AG08395 (cell line): ENCODE measurements around the gene LIN7A.

ENCODE experiments used
- DNase-seq: peaks from one replicate; pipeline ENCODE4 v3.0.0; 2012; ENCODE audit warnings: mixed read lengths, low spot score

The LIN7A gene, protein sequence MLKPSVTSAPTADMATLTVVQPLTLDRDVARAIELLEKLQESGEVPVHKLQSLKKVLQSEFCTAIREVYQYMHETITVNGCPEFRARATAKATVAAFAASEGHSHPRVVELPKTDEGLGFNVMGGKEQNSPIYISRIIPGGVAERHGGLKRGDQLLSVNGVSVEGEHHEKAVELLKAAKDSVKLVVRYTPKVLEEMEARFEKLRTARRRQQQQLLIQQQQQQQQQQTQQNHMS

DNA sequence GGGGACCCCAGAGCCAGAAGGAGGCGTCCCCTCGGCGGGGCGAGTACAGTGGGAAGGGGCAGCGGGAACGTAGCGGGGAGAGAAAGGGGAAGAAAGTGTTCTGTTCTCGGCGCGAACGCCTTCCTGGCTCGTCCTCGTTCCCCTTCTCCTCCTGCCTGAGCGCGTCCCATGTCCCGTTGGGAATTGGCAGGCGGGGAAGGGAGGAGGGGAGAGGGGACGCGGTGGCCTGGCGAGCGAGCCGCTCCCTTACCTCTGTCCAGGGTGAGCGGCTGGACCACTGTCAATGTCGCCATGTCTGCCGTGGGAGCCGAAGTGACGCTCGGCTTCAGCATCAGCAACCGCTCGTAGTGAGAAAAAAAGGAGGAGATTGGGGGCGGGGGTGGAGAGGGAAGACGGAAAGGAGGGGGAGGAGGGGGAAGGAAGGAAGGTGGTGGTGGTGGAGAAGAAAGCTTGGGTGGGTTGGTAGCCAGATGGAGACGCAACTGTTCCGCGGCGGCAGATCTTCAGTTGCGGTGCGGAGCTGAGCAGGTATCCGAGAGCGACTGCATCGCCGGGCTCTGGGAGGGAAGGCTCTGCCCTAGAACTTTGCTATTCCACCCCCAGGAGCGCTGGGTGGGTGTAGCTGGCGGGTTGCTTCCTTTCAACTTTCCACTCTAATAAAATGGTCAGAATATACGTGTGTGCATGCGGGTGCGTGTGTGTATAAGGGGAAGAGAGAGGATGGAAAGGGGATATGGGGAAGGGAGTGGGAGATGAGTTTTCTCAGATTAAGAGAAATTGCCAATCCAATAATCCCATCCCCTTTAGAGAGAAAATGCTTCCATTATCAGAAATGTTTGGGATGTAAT lies at the start of gene LIN7A:
TSS of gene LIN7A (minus strand) at position 544 of the 848 bp plus-strand sequence. CDS start at position 332, 212 bp downstream.
- peak; percentile 51 for DNase-seq

DNA sequence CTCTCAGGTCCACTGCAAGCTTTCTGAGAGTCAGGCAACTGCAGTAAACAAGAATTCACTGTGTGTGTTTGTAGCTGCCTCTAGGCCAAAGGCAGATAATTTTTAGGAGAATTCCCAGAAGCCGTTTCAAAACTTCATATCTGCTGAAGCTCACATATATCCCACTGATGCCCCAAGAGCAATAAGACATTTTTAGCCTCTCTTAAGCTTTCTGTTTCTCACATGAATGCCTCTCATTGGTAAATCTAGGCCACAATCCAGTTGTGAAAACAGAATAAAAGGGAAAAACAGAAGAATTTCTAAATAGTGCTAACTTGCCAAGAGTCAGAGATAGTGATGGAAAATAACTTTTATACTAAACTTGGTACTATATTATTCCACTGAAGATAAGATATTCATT lies 48.5 kb upstream of the LIN7A start:
- DNase-seq: no peak

DNA sequence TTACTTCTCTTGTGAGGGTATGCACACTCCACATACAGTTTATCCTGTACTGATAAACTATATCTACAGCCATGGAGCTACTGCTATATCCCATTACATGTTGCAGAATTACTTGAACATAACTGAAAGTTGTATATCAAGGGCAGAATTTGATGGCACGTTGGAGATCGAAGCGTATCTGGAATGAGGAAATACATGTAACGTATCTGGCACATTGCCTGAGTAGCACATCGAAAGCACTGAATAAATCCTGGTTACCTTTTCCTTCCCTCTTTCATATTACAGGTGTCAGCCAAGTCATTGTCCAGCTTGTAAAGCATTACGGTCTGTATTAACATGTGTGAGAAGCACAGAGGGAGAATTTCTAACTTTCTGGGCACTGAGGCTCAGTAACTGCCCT lies 42.1 kb upstream of the LIN7A start:
- DNase-seq: no peak

DNA sequence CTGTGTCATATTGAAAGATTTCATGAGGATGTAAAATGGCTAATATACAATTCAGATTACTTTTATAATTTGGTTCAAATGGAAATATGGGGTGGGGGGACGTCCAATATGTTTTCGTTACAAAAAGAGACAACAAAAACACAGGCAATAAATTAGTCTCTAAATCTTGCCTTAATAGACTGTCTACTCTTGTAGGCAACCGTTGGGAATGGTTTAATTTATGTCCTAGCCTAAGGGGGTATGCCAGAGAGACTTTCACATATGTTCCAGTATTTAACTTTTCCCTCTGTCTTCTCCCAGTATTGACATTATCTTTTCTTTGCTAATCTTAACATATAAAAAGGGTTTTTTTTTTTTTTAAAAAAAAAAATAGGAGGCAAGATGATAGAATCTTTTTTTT lies 41.5 kb upstream of the LIN7A start:
- no peak for DNase-seq

DNA sequence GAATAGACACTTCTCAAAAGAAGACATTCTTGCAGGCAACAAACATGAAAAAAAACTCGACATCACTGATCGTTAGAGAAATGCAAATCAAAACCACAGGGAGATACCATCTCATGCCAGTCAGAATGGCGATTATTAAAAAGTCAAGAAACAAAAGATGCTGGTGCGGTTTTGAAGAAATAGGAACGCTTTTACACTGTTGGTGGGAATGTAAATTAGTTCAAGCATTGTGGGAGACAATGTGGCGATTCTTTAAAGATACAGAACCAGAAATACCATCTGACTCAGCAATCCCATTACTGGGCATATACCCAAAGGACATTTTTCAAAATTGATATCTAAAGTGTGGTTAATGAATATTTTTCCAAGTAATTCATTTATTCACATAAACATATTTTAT lies 39.6 kb upstream of the LIN7A start:
- no peak for DNase-seq

DNA sequence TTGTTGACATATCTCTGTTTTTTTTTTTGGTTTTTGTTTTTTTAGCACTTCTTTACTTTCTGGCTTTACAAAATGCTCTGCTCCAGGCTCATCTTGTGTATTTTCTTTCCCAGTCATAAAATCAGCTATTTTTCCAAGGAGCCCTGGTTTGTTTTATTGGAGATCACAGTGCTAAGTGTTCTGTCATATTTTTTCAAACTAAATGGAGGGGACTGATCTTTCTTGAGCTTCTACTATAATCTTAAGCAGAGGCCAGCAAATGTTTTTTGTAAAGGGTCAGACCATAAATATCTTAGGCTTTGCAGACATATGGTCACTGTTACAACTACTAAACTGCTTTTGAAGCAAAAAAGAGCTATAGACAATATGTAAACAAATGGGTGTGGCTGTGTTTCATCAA lies 30.6 kb upstream of the LIN7A start:
- no peak for DNase-seq

DNA sequence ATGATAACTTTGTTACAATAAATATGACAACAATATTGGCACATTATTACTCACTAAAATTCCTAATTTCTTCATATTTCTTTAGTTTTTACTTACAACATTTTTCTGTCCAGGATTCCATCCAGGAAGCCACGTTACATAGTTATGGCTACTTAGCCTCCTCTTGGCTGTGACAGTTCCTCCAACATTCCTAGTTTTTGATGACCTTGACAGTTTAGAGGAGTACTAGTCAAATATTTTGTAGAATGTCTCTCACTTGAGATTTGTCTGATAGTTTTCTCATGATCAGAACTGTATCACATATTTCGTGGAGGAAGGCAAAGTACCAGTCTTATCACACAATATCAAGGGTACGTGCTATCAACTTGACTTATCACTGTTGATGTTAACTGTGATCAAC lies 29.8 kb upstream of the LIN7A start:
- DNase-seq: no peak

DNA sequence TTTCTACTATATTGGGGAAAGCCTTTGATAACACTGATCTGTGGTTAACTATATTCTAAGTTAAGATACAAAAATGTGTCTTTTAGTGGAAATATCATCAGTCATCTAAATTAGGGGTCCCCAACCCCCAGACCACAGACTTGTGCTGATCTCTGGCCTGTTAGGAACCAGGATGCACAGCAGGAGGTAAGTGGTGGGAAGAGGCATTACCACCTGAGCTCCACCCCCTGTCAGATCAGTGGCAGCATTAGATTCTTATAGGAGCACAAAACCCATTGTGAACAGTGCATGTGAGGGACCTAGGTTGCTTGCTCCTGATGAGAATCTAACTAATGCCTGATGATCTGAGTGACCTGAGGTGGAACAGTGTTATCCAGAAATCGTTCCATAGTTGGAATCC lies 28.3 kb upstream of the LIN7A start:
- DNase-seq: no peak

DNA sequence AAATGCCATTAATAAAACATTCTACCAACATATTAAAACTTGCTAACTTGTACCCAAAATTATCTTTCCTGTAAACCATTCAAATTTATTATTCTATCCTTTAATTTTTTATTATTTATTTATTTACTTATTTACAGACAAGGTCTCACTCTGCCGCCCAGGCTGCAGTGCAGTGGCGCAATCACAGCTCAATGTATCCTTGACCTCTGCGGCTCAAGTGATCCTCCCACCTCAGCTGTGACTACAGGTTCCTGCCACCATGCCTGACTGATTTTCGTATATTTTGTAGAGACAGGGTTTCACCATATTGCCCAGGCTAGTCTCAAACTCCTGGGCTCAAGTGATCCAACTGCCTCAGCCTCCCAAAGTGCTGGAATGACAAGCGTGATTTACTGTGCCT lies 20.4 kb upstream of the LIN7A start:
- DNase-seq: no peak

DNA sequence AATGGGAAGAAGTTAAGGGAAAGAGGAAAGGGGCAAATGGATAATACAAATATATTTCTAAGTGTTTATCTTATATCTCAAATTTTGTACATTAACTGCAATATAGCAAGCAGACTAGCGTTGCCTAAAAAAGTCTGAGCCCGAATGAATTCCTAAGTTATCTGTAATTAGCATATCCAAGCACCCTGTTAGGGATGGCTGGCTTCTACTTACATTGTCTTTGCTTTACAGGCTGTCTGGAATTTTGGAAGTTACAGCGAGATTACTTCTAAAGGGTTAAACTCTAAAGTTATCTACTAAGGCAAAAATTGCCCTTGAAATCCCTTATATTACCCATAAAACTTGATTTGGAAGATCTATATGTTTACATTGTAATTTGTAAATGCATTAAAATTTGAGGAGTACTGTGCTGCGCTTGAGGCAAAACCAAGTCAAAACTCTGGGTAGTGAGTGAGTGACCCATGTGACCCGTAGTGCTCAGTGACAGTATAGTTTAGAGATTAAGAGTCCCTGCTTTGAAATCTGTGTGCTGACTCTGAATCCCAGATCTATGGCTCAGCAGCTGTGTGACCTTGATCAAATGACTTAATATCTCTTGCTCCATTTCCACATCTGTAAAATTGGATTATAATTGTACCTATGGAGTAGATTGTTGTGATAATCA lies 17.3 kb upstream of the LIN7A start:
- no peak for DNase-seq

DNA sequence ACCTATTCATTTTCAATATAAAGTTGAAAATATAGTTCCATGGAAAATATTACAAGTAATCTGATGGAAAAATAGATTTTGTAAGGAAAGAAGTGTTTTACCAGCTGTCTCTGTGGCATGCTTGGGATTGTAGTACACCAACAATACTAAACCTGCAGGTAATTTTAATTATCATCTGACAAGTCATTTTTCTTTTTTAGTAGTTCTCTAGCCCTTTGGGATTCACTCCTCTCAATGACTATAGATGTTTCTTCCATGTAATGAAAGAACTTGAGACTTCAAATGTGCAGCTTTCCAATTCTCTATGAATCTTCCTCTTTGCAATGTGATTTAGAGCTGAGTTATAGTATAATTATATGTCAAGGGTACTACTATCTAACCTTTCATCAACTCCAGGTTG lies 14.7 kb upstream of the LIN7A start:
- no peak for DNase-seq

DNA sequence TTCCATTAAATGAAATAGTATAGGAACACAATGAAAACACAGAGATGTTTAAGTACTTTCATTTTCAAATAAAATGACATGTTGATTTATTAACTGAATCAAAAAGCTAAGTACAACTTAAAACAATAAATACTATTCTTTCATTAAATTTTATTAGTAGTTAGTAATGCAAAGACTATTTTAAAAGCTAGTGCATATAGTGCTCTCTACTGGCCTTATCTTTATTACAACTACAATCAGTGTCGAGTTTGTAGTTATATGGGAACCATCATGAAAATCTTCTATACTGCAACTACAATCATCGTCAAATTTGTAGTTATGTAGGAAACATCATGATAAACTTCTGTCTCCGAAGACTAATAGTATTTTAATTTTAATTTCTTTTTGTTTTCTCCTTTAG lies 8.9 kb upstream of the LIN7A start:
- DNase-seq: peak; percentile 43

DNA sequence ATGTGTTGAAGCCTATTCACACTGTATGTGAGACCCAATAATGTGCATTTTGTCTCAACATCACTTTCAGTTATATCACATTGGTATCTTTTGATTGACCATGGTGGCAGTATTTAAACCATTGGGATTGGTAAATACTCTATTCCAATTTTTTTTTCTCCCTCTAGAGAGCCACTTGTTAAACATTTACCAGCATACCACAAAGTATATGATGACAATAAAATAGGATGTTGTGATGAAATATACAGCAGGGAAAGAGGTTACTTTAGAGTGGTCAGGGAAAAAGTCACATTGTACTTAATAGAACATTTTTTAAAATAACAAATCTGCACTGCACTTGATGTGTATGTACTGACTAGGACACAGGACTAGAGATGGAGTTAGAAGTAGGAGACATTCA lies 5.6 kb upstream of the LIN7A start:
- no peak for DNase-seq

DNA sequence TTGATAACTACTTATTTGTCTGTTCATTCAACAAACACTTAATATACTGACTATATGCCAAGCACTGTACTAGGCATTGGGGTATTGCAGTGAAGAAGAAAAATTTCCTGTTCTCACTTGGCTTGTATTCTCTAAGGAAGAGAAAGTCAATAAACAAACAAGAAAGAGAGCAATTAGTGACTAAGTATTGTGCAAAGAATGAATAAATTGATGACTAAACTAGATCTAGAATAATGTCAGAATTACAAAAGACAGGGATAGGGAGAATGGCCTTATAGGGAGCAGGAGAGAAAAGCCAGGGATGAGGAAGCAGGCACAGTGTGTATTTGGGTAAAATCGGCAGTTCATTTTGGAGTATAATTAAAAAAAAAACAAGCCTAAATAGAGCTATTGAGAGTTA lies 4.2 kb upstream of the LIN7A start:
- peak; percentile 5 for DNase-seq

DNA sequence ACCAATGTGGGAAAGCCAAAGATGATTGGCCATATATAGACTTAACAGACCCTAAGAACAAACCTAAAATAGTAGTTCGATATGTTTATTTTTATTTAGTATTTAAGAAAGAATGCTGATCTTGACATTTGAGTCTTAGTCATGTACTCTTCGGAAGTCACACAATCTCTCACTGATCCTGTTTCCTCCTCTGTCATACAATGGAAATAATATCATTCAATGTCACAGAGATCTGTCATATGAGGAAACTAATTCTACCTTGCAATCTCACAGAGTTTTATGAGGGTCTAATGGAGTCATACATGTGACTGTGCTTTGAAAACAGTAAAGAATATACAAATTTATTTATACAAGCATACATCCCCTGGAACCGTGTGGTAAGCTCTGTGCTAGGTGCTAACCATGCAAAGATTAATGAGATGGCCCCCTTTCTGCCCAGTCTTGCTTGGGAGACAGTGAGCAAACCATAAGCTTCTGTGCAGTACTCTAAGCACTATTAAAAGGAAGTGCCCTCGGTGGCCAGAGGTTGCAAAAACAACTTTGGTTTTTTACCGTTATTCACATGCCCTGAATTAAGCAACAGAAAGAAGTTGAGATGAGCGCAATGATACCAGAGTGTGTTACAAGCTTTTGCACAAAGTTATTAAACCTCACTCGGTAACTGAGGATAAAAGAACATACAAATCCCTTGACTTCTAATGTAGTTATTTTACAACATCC lies 1.7 kb upstream of the LIN7A start:
- DNase-seq: no peak

DNA sequence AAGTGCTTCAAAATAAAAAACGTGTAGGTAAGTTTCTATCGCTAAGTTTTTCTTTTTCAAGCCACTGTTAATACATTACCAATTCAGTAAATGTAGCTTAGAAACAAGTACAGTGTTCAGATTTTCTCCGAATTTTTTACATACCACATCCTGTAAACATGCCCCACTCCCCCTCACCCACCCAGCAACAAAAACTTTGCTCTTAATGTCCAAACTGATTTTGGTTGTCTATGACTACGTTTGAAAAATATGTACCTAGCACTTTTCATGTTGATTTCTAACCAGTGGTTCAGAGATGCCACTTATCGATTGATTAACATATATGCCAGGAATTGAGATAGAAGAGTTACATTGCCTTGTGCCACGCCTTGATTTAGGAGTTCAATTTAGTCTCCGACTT lies 663 bp upstream of the LIN7A start:
- no peak for DNase-seq

DNA sequence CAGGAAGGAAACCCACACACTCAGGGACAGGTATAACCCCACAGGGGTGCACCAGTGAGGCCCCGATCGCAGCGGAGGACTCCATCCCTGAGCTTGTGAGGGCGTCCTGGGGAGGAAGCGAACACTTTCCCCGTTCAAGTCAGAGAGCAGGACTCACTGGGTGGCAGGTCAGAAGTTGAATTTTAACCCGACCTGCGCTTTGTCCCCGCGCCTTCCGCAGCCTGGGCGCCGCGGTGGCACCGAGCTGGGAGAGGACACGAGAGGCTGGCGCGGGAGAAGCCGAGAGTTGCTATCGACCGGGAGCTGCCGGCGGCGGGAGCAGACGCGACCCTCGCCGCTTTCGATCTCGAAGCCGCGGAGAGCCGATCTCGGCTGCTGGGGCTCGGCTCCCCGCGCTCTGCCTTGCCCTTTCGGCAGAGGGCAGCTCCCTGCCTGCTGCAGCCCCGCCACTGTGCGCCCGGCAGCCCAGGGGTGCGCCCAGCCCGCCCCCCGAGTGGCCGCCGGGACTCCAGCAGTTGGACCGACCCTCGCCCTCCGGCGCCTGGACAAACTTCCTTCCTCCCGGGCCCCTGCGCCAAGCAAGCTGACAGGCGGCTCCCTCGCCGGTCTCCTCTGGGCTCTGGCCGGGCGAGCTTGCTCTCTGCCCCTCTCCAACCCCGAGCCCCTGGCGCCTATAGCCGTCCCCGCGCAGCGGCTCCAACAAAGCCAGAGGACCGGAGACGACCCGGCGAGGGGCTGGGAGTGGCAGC lies 918 bp downstream of the LIN7A start:
- peak; percentile 36 for DNase-seq

DNA sequence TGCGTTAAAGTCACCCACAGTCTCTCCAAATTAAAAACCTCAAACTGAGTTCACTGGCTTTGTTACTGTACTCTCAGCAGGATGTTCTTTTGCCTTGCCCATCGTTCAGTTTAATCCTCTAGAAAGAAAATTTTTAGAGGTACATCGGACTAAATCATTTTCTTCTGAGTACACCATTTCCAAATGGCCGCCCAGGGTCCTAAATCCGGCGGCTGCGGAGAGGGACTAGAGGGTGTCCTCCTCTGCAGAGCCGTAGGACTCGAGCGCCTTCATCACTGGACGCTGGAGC lies 1.4 kb downstream of the LIN7A start:
- peak; percentile 26 for DNase-seq

DNA sequence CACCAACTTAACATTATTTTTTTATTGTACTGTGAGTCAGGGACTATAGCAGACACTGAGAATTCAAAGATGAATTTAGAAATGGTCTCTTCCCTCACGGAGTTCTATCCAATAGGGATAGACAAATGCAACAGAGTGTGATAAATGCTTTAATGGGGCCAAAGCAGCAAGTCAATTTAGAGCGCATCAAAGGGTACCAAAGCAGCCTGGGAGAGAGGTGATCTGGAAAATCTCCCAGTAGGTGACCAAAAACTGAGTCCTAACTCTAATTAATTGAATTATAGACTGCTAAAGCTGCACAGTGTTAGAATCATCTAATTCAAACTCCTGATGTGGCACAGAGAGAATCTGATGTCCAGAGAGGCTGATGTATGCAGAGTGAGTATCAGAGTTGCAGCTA lies 2.6 kb downstream of the LIN7A start:
- no peak for DNase-seq

DNA sequence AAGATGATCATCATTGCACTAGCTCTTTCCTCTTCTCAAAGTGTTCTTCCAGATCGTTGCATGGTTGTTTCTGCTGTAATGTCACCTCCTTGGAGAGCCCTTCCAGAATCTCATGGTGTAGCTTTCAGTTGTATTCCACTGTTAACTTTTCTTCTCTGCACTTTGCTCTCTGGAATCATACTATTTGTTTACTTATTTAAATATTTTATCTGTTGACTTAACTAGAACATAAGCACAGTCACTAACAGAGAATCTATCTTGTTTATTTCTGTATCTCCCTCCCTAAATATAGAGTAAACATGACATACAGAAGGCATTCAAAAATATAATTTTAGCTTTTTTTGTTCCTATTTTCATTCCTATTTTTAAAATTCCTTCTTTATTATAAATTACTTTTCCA lies 11.8 kb downstream of the LIN7A start:
- no peak for DNase-seq

DNA sequence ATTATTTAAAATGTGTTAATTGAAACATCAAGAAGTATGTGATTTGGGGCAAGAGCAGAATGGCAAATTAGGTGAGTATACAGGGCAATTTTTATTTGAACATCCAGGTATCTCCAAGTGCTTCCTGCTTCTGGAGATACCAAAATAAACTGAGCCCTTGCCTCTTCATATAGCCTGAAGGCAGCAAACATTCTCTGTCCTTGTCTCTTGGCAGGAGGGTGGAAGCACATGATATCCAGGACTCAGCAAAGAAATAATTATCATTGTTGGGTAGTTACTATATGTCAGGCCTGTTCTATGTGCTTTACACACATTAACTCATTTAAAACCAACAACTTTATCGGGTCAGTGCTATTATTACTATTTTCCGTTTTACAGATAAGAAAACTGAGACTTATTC lies 12.5 kb downstream of the LIN7A start:
- no peak for DNase-seq

DNA sequence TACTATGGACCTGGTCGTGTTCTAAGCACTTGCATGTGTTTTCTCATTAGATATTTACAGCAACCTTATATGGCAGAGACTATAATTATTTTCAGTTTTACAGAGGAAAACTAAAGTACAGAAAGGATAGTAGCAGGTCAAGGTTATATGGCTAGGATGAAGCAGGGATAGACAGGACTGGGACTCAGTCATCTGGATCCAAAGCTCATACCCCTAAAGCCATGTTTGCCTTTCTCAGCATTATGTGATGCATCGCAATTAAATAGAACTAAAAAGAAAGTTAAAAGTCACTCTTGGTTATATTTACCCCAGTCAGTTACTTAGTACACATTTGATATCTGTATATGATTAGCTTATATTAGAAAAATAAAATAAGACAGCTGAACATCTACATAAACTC lies 13.3 kb downstream of the LIN7A start:
- DNase-seq: no peak
